Neuronal stem cell (in vitro differentiated cells): ENCODE data around the gene TECTA.
A peak's percentile ranks its signal among the peaks of the same experiment; 100 is the strongest.

Experiments used
- DNase-seq: peaks from one replicate; pipeline ENCODE4 v3.0.0-alpha.2; 2013; ENCODE audit warnings: low spot score
- H2AFZ ChIP-seq: one replicate; pipeline ENCODE4 v1.6.1; 2013; ENCODE audit warnings: mild to moderate bottlenecking, low read length, inconsistent platforms
- H2AK5ac ChIP-seq: 2 replicates; pipeline ENCODE4 v1.6.1; 2013; ENCODE audit warnings: low read depth, mild to moderate bottlenecking, inconsistent platforms, low read length, moderate library complexity, mixed read lengths
- H2BK120ac ChIP-seq: 2 replicates; pipeline ENCODE4 v1.6.1; 2013; ENCODE audit warnings: low read depth, mild to moderate bottlenecking, inconsistent platforms, low read length, moderate library complexity, mixed read lengths
- H2BK12ac ChIP-seq: one replicate; pipeline ENCODE4 v1.6.1; 2013; ENCODE audit warnings: low read length, inconsistent platforms
- H2BK15ac ChIP-seq: 2 replicates; pipeline ENCODE4 v1.6.1; 2013; ENCODE audit warnings: mild to moderate bottlenecking, low read length, inconsistent platforms, mixed read lengths
- H2BK5ac ChIP-seq: one replicate; pipeline ENCODE4 v1.6.1; 2013; ENCODE audit warnings: inconsistent platforms, mild to moderate bottlenecking, low read length, moderate library complexity
- H3K14ac ChIP-seq: one replicate; pipeline ENCODE4 v1.6.1; 2013; ENCODE audit warnings: low read length, inconsistent platforms
- H3K18ac ChIP-seq: 2 replicates; pipeline ENCODE4 v1.6.1; 2013; ENCODE audit warnings: low read length, inconsistent platforms
- H3K23ac ChIP-seq: 2 replicates; pipeline ENCODE4 v1.6.1; 2013; ENCODE audit warnings: low read depth, mild to moderate bottlenecking, mixed read lengths, low read length, inconsistent platforms; ENCODE audit not compliant: poor library complexity
- H3K27ac ChIP-seq: replicated peaks from 3 replicates; pipeline ENCODE4 v1.5.1; 2013; ENCODE audit warnings: low read length, inconsistent platforms
- H3K27me3 ChIP-seq, 3 experiments: 2 replicates each; pipeline ENCODE4 v1.6.1; 2013; ENCODE audit warnings: low read length in 3 of 3, mild to moderate bottlenecking in 2 of 3, inconsistent platforms in 1 of 3, low read depth in 1 of 3, mixed read lengths in 1 of 3, moderate library complexity in 1 of 3; ENCODE audit not compliant: control insufficient read depth in 3 of 3, insufficient read depth in 3 of 3
- H3K36me3 ChIP-seq, 2 donors: replicated peaks in 1 of 2; 2 replicates each; pipeline ENCODE4 v1.6.1; 2013; ENCODE audit warnings: low read length in 2 of 2; ENCODE audit not compliant: control insufficient read depth in 2 of 2, insufficient read depth in 2 of 2
- H3K4ac ChIP-seq: 2 replicates; pipeline ENCODE4 v1.6.1; 2013; ENCODE audit warnings: inconsistent platforms, mild to moderate bottlenecking, low read length, moderate library complexity
- H3K4me1 ChIP-seq, 2 donors: 1 replicate in 1 of 2; 2 replicates in 1 of 2; pipeline ENCODE4 v1.6.1; 2013; ENCODE audit warnings: low read length in 2 of 2, low read depth in 1 of 2; ENCODE audit not compliant: control insufficient read depth in 2 of 2, insufficient read depth in 1 of 2
- H3K4me2 ChIP-seq: one replicate; pipeline ENCODE4 v1.6.1; 2013; ENCODE audit warnings: mild to moderate bottlenecking, low read length, inconsistent platforms; ENCODE audit not compliant: insufficient read depth, poor library complexity, severe bottlenecking
- H3K4me3 ChIP-seq, 2 donors: 2 replicates each; pipeline ENCODE4 v1.5.1; 2013; ENCODE audit warnings: low read length in 2 of 2, mild to moderate bottlenecking in 2 of 2, inconsistent platforms in 1 of 2, moderate library complexity in 1 of 2
- H3K79me1 ChIP-seq: one replicate; pipeline ENCODE4 v1.6.1; 2013; ENCODE audit warnings: low read depth, mild to moderate bottlenecking, inconsistent platforms, low read length, moderate library complexity
- H3K9ac ChIP-seq: one replicate; pipeline ENCODE4 v1.6.1; 2013; ENCODE audit warnings: mild to moderate bottlenecking, low read depth, low read length, inconsistent platforms; ENCODE audit not compliant: poor library complexity
- H3K9me3 ChIP-seq, 2 donors: replicated peaks in 1 of 2; 2 replicates each; pipeline versions ENCODE3 to v1.6.1; 2013; ENCODE audit warnings: low read length in 2 of 2, mild to moderate bottlenecking in 2 of 2, inconsistent platforms in 1 of 2, low read depth in 1 of 2, mixed read lengths in 1 of 2, moderate library complexity in 1 of 2; ENCODE audit not compliant: control insufficient read depth in 2 of 2, insufficient read depth in 1 of 2
- H4K8ac ChIP-seq: one replicate; pipeline ENCODE4 v1.6.1; 2013; ENCODE audit warnings: low read depth, mild to moderate bottlenecking, inconsistent platforms, low read length, moderate library complexity
- H4K91ac ChIP-seq: one replicate; pipeline ENCODE4 v1.6.1; 2013; ENCODE audit warnings: low read length, low read depth, mild to moderate bottlenecking, inconsistent platforms; ENCODE audit not compliant: poor library complexity
- WGBS, 2 donors: extraction: QIAGEN DNeasy Blood & Tissue Kit; methylation state at CpG; one replicate each; pipeline ENCODE4 v1.1.7; 2013; ENCODE audit warnings: missing lambda C conversion rate in 2 of 2, mixed read lengths in 1 of 2; ENCODE audit not compliant: insufficient read length in 2 of 2, insufficient replicate concordance in 1 of 2; ENCODE audit errors: extremely low coverage in 2 of 2; 5-methylcytosine and 5-hydroxymethylcytosine counted together

TECTA gene

DNA sequence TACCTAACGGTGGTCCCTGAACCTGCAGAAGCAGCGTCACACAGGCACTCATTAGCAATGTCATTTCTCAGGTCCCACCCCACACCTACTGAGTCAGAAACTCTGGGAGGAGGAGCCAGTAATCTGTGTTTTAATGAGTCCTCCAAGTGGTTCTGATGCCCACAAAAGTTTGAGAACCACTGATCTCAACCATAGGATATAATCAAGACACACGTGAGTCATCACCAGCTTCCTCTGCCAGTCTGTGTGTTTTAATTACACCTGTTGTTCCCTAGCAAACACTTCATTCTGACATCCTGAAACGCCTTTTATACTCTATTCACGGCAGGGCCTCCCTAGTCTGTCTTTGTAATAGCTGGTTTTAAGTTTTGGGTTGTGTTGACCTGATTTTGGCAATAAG lies 5.8 kb downstream of the TECTA start:
- H4K8ac ChIP-seq, result no peak overlapping the region
- H3K9me3 ChIP-seq, result no peaks in the 10 kb centered on the region
- H3K36me3 ChIP-seq, result no peaks in the 10 kb centered on the region
- H3K4me1 ChIP-seq, result peaks cover 0 to 1% of the 10 kb centered on the region in 2 donors
- H2BK15ac ChIP-seq, result no peak overlapping the region
- no peak overlapping the region for H2AK5ac ChIP-seq
- H3K9ac ChIP-seq, result no peak overlapping the region
- no peak overlapping the region for H2BK5ac ChIP-seq
- no peak overlapping the region for H2BK12ac ChIP-seq
- no peak overlapping the region for H2AFZ ChIP-seq
- H3K18ac ChIP-seq, result no peak overlapping the region
- H3K79me1 ChIP-seq, result no peaks in the 10 kb centered on the region
- no peak overlapping the region for H3K4me2 ChIP-seq
- H3K14ac ChIP-seq, result no peak overlapping the region
- DNase-seq, result no peak
- H3K27me3 ChIP-seq, result no peaks in the 10 kb centered on the region
- no peak overlapping the region for H3K4me3 ChIP-seq
- H3K23ac ChIP-seq, result no peak overlapping the region
- no peak overlapping the region for H4K91ac ChIP-seq
- WGBS, 2 donors, result no CpG with 5 or more reads among the region's 5 CpGs
- no peak overlapping the region for H2BK120ac ChIP-seq
- H3K27ac ChIP-seq, result no peak overlapping the region
- no peak overlapping the region for H3K4ac ChIP-seq

DNA sequence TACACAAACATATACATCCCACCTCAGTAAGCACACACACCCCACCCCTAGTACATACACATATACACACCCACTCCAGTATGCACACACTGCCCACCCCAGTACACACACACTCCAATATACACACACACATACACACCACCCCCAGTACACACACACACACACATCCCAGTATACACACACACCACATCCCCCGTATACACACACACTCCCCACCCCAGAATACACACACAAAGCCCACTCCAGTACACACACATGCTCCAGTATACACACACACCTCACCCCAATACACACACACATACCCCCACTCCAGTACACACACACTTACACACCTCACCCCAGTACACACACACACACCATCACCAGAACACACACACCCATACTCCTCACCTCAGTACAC lies 7.4 kb downstream of the TECTA start:
- H3K18ac ChIP-seq, result no peak overlapping the region
- no peak overlapping the region for H2BK5ac ChIP-seq
- no peak overlapping the region for H3K4me2 ChIP-seq
- no peaks in the 10 kb centered on the region for H3K36me3 ChIP-seq
- H3K9me3 ChIP-seq, result no peaks in the 10 kb centered on the region
- H3K27me3 ChIP-seq, result no peaks in the 10 kb centered on the region
- no peak overlapping the region for H3K23ac ChIP-seq
- no peak overlapping the region for H2AK5ac ChIP-seq
- no peak overlapping the region for H3K14ac ChIP-seq
- no peak overlapping the region for H2BK12ac ChIP-seq
- no peak overlapping the region for H2AFZ ChIP-seq
- DNase-seq, result no peak
- H3K9ac ChIP-seq, result no peak overlapping the region
- H3K27ac ChIP-seq, result no peak overlapping the region
- no peak overlapping the region for H4K8ac ChIP-seq
- no peak overlapping the region for H2BK15ac ChIP-seq
- no peak overlapping the region for H3K4ac ChIP-seq
- peaks cover 0 to 1% of the 10 kb centered on the region in 2 donors for H3K4me1 ChIP-seq
- H3K79me1 ChIP-seq, result no peaks in the 10 kb centered on the region
- 100% methylated on average over 1 of the region's 1 CpG; no CpG with 5 or more reads in 1 of the 2 donors for WGBS, 2 donors
- peak overlapping the region in 1 of 2 donors; percentile 43 for H3K4me3 ChIP-seq
- H2BK120ac ChIP-seq, result no peak overlapping the region
- H4K91ac ChIP-seq, result no peak overlapping the region

DNA sequence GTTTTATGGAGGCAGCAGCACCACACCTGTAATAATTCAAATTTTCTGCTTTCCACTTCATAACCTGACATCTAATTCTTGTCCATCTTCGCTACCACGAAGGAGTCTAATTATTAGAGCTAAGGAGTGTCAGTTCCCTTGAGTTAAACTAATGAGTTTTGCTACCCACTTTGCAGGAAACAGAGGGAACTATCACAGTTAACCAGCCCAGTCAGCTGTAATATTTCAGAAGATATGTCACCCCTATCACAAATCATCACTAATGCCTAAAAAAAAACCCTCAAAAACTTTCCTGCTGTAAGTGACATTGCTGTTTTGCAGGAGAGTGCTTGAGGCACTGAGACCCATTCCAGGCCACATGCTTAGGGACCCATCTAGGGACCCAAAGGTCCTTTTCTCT lies 8.4 kb downstream of the TECTA start:
- no peak overlapping the region for H3K9ac ChIP-seq
- H3K23ac ChIP-seq, result no peak overlapping the region
- no peak overlapping the region for H3K4ac ChIP-seq
- peaks cover 3 to 4% of the 10 kb centered on the region in 2 donors for H3K4me1 ChIP-seq
- H3K36me3 ChIP-seq, result no peaks in the 10 kb centered on the region
- H2AFZ ChIP-seq, result no peak overlapping the region
- H3K18ac ChIP-seq, result no peak overlapping the region
- no peak overlapping the region for H4K8ac ChIP-seq
- no peak overlapping the region for H2BK120ac ChIP-seq
- no peak overlapping the region for H3K14ac ChIP-seq
- no peak overlapping the region for H3K4me3 ChIP-seq
- H2BK15ac ChIP-seq, result no peak overlapping the region
- WGBS, 2 donors, result no CpG with 5 or more reads among the region's 2 CpGs
- no peaks in the 10 kb centered on the region for H3K79me1 ChIP-seq
- no peak overlapping the region for H3K27ac ChIP-seq
- H3K9me3 ChIP-seq, result no peaks in the 10 kb centered on the region
- no peak overlapping the region for H2BK12ac ChIP-seq
- no peak overlapping the region for H4K91ac ChIP-seq
- H2AK5ac ChIP-seq, result no peak overlapping the region
- no peak for DNase-seq
- no peak overlapping the region for H2BK5ac ChIP-seq
- H3K4me2 ChIP-seq, result no peak overlapping the region
- no peaks in the 10 kb centered on the region for H3K27me3 ChIP-seq

DNA sequence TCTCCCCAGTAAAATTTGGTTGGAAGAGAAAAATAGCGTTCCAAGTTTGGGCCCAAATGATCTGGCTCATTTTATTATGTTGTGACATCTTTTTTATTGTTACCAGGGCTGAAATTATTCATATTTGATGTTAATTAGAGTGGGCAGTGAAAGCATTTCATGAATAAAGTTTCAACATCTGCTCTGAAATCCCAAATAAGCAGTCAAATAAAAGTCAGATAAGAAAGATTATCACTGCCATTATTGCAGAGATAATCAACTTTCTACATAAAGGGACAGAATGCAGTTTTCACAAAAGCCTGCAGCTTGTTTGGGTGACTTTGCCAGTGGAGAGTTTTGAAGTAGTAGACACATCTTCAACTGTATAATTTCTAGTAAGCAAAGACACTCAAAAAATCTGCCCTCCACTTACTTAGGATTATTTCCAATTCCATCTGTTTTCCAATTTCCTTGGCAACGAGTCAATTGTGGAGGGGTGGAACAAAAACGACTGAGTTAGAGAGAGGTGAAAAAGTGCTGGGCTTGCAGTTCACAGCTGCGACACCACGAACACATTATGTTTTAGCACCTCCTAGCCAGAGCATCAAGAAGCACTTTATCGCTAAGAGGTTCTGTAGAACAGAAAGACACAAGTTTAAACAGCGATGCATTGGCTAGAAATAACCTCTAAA lies 9.0 kb downstream of the TECTA start:
- WGBS, 2 donors, result no CpG with 5 or more reads among the region's 7 CpGs
- H3K27ac ChIP-seq, result no peak overlapping the region
- peaks cover 2 to 3% of the 10 kb centered on the region in 2 donors for H3K4me1 ChIP-seq
- H3K79me1 ChIP-seq, result no peaks in the 10 kb centered on the region
- H4K8ac ChIP-seq, result no peak overlapping the region
- no peak overlapping the region for H3K4me3 ChIP-seq
- no peak overlapping the region for H2BK5ac ChIP-seq
- H2BK12ac ChIP-seq, result no peak overlapping the region
- H3K27me3 ChIP-seq, result no peaks in the 10 kb centered on the region
- H3K4ac ChIP-seq, result no peak overlapping the region
- DNase-seq, result no peak
- H3K9me3 ChIP-seq, result no peaks in the 10 kb centered on the region
- no peak overlapping the region for H3K9ac ChIP-seq
- H3K14ac ChIP-seq, result no peak overlapping the region
- H2AK5ac ChIP-seq, result no peak overlapping the region
- H4K91ac ChIP-seq, result no peak overlapping the region
- H3K23ac ChIP-seq, result no peak overlapping the region
- H2AFZ ChIP-seq, result no peak overlapping the region
- H3K4me2 ChIP-seq, result no peak overlapping the region
- no peak overlapping the region for H2BK15ac ChIP-seq
- no peak overlapping the region for H3K18ac ChIP-seq
- no peaks in the 10 kb centered on the region for H3K36me3 ChIP-seq
- no peak overlapping the region for H2BK120ac ChIP-seq
